ENCODE data around the gene FGD6.

- TF ChIP-seq CTCF (IDR thresholded peaks at IDR 0.05) (no peak), POLR2A (IDR thresholded peaks at IDR 0.05) (no peak)
Measured at GRCh38 chr12:95204141-95204866, 13.0 kb downstream of the FGD6 start.
